ENCODE results near the gene CYB5R3. TPM values are rescaled to one million over a fixed set of nuclear protein-coding genes. Genes with fewer than 3 reads are reported as not detected.
A peak's percentile ranks its signal among the peaks of the same experiment; 100 is the strongest.
"Not testable (repeated sequence)": the region's sequence is repeated elsewhere in the genome, so short reads cannot be mapped to it uniquely, and the experiment has no call there.

Gene CYB5R3
- total RNA-seq, 1 donor from 2014 or later, result 383 TPM

DNA sequence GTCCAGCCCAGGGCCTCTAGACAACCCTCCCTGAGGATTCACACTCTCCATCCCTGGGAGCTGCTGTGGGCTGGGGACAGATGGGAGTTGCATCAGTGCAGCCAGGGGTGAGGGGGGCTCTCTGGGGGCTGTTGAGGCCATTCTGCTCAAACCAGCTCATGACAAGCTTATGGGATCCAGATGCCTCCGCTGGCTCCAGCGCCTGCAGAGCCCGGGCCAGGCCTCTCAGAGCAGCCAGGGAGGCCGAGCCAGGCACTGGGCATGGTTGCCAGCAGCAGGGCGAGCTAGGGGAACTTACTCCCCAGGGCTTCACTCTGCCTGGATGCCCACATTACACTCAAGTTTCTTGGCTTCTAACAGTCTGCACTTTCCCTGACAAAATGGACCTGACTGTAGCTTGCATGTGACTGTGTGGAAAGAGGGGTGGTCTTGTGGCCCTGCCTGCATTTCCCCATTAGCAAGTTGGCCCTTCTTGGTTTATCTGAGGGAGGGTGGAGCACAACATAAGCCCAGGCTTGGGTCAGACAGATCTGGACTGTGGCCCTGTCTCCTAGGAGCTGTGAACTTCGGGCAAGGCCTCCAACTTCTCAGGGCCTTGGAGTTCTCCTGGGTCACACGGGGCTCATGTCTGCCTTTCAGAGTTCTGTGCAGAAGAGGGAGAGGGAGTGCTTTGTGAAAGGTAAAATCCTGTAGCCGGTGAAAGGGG, 34.5 kb upstream of the CYB5R3 start:
- H3K4me1 Mint-ChIP-seq (ENCODE audit: low read depth), result peaks cover 57% of the 10 kb centered on the region
- H3K27me3 Mint-ChIP-seq (ENCODE audit: low read depth), result no peaks in the 10 kb centered on the region
- TF ChIP-seq, protein P1, sequence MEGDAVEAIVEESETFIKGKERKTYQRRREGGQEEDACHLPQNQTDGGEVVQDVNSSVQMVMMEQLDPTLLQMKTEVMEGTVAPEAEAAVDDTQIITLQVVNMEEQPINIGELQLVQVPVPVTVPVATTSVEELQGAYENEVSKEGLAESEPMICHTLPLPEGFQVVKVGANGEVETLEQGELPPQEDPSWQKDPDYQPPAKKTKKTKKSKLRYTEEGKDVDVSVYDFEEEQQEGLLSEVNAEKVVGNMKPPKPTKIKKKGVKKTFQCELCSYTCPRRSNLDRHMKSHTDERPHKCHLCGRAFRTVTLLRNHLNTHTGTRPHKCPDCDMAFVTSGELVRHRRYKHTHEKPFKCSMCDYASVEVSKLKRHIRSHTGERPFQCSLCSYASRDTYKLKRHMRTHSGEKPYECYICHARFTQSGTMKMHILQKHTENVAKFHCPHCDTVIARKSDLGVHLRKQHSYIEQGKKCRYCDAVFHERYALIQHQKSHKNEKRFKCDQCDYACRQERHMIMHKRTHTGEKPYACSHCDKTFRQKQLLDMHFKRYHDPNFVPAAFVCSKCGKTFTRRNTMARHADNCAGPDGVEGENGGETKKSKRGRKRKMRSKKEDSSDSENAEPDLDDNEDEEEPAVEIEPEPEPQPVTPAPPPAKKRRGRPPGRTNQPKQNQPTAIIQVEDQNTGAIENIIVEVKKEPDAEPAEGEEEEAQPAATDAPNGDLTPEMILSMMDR (IDR thresholded peaks at IDR 0.05), result no peak
- H3K36me3 Mint-ChIP-seq (ENCODE audit: low read depth), result no peaks in the 10 kb centered on the region
- no peak overlapping the region for H3K4me3 Mint-ChIP-seq (ENCODE audit: unreplicated experiment)
- no peak for DNase-seq (ENCODE audit: low spot score)
- no peaks in the 10 kb centered on the region for H3K9me3 Mint-ChIP-seq (ENCODE audit: low read depth)
- peak overlapping the region; percentile 80 for H3K27ac Mint-ChIP-seq (ENCODE audit: unreplicated experiment)

DNA sequence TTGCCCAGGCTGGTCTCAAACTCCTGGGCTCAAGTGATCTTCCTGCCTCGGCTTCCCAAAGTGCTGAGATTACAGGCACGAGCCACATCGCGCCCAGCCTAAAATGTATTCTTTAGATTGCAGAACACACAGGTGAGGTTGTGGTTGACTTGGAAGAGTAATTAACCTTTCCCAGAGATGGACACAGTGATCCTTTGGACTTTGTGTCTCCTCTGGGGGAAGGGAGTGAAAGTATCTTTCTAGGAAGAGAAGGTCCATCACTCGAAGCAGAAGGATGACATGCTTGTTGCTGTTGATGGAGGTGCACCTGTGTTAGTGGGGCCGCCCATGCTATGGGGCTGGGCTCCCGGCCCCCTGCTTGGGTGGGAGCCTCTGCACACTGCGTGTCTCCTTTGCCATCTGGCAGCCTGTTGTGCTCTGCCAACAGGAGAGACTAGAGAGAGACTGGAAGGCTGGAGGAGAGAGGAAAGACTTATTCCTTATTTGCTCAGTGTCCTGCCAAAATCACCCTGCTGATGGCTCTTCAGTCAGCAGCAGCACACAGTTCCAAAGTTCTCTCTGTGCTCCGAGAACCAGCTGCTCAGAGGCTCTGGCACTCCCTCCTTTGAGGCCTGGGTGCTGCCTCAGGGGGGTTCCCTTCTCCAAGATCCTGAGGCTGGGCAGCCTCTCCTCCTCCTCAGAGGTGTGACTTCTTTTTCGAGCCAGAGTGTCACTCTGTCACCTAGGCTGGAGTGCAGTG, 33.1 kb upstream of the CYB5R3 start:
- no peak overlapping the region for H3K4me3 Mint-ChIP-seq (ENCODE audit: unreplicated experiment)
- H3K36me3 Mint-ChIP-seq (ENCODE audit: low read depth), result no peaks in the 10 kb centered on the region
- no peaks in the 10 kb centered on the region for H3K27me3 Mint-ChIP-seq (ENCODE audit: low read depth)
- H3K9me3 Mint-ChIP-seq (ENCODE audit: low read depth), result no peaks in the 10 kb centered on the region
- DNase-seq (ENCODE audit: low spot score), result no peak
- peaks cover 42% of the 10 kb centered on the region for H3K4me1 Mint-ChIP-seq (ENCODE audit: low read depth)
- TF ChIP-seq, protein P1 (IDR thresholded peaks at IDR 0.05), result no peak
- H3K27ac Mint-ChIP-seq (ENCODE audit: unreplicated experiment), result no peak overlapping the region

DNA sequence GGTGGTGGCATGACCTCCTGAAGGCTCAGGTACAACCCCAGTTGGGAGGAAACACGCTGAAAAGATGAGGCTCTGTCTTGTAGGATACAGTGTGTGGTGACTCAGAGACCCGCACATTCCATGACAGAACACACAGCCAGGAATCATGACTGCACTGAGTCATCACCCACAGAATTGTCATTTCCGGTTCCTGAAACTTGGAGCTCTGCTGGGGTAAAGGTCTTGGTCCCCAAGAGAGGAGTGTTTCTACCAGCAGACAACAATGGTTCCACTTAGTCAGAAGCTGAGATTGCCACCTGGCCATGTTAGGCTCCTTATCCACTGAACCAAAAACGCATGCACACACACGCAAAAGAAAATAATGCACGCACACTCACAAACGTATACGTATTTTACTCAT, 31.5 kb upstream of the CYB5R3 start:
- Mint-ChIP-seq H3K27ac (ENCODE audit: unreplicated experiment) (peak overlapping the region; percentile 58), H3K36me3 (ENCODE audit: low read depth) (no peaks in the 10 kb centered on the region), H3K9me3 (ENCODE audit: low read depth) (no peaks in the 10 kb centered on the region), H3K4me1 (ENCODE audit: low read depth) (peaks cover 43% of the 10 kb centered on the region), H3K27me3 (ENCODE audit: low read depth) (no peaks in the 10 kb centered on the region), H3K4me3 (ENCODE audit: unreplicated experiment) (no peak overlapping the region)
- TF ChIP-seq, protein P1 (IDR thresholded peaks at IDR 0.05), result no peak
- DNase-seq (ENCODE audit: low spot score), result no peak

DNA sequence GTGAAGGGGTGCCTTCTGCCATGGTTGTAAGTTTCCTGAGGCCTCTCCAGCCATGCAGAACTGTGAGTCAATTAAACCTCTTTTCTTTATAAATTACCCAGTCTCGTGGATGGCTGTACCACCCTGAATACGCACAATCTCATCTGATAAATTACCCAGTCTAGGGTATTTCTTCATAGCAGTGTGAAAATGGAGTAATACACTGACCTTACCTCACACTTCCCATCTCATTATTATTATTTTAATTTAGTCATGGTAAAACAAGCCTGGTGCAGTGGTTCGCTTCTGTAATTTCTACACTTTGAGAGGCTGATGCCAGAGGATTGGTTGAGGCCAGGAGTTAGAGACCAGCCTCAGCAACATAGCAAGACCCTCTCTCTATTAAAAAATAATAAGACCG, 30.5 kb upstream of the CYB5R3 start:
- Mint-ChIP-seq H3K4me1 (ENCODE audit: low read depth) (peaks cover 48% of the 10 kb centered on the region), H3K27me3 (ENCODE audit: low read depth) (no peaks in the 10 kb centered on the region), H3K27ac (ENCODE audit: unreplicated experiment) (no peak overlapping the region), H3K9me3 (ENCODE audit: low read depth) (no peaks in the 10 kb centered on the region), H3K36me3 (ENCODE audit: low read depth) (no peaks in the 10 kb centered on the region), H3K4me3 (ENCODE audit: unreplicated experiment) (no peak overlapping the region)
- no peak for DNase-seq (ENCODE audit: low spot score)
- TF ChIP-seq, protein P1 (IDR thresholded peaks at IDR 0.05), result no peak

DNA sequence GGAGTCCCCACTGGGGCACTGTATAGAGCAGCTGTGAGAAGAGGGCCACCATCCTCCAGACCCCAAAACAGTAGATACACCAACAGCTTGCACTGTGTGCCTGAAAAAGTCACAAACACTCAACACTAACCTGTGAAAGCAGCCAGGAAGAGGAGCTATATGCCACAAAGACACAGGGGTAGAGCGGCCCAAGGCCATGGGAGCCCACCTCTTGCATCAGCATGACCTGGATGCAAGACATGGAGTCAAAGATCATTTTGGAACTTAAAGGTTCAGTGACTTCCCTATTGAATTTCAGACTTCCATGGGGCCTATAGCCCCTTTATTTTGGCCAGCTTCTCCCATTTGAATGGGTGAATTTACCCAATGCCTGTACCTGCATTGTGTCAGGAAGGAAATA, 29.7 kb upstream of the CYB5R3 start:
- no peaks in the 10 kb centered on the region for H3K9me3 Mint-ChIP-seq (ENCODE audit: low read depth)
- TF ChIP-seq, protein P1 (IDR thresholded peaks at IDR 0.05), result no peak
- no peak overlapping the region for H3K27ac Mint-ChIP-seq (ENCODE audit: unreplicated experiment)
- no peak overlapping the region for H3K4me3 Mint-ChIP-seq (ENCODE audit: unreplicated experiment)
- no peak for DNase-seq (ENCODE audit: low spot score)
- no peaks in the 10 kb centered on the region for H3K36me3 Mint-ChIP-seq (ENCODE audit: low read depth)
- no peaks in the 10 kb centered on the region for H3K27me3 Mint-ChIP-seq (ENCODE audit: low read depth)
- peaks cover 47% of the 10 kb centered on the region for H3K4me1 Mint-ChIP-seq (ENCODE audit: low read depth)

DNA sequence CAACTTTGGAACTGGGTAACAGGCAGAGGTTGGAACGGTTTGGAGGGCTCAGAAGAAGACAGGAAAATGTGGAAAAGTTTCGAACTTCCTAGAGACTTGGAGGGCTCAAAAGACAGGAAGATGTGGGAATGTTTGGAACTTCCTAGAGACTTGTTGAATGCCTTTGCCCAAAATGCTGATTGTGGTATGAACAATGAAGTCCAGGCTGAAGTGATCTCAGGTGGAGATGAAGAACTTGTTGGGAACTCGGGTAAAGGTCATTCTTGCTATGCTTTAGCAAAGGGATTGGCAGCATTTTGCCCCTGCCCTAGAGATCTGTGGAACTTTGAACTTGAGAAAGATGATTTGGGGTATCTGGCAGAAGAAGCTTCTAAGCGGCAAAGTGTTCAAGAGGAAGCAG, 28.7 kb upstream of the CYB5R3 start:
- not testable (repeated sequence) for H3K9me3 Mint-ChIP-seq (ENCODE audit: low read depth); H3K36me3 Mint-ChIP-seq (ENCODE audit: low read depth); H3K4me3 Mint-ChIP-seq (ENCODE audit: unreplicated experiment); H3K27me3 Mint-ChIP-seq (ENCODE audit: low read depth); H3K27ac Mint-ChIP-seq (ENCODE audit: unreplicated experiment); DNase-seq (ENCODE audit: low spot score)
- peaks cover 41% of the 10 kb centered on the region for H3K4me1 Mint-ChIP-seq (ENCODE audit: low read depth)
